Measurements from ENCODE around the gene CRB2. TPM values are rescaled to one million over a fixed set of nuclear protein-coding genes. Genes with fewer than 3 reads are reported as not detected.

CRB2 gene
- total and polyA plus RNA-seq, 2 donors (not counting 1 experiment from before 2014, with no cell fraction given), result 1.4 to 2.4 TPM

GRCh38 chr9:123318202-123318601 lies 37.8 kb upstream of the CRB2 start:
- Histone ChIP-seq H3K27ac (ENCODE audit: low read length in 2 of 2) (no peak overlapping the region), H3K4me3 (ENCODE audit: control extremely low read depth in 1 of 5, extremely low read depth in 1 of 5, insufficient read depth in 1 of 5, low read depth in 2 of 5, low read length in 4 of 5) (no peak overlapping the region), H2AFZ (ENCODE audit: insufficient read depth, low read depth, low read length, poor library complexity, severe bottlenecking) (peak overlapping the region; percentile 31), H3K4me1 (ENCODE audit: control insufficient read depth in 2 of 2, insufficient read depth in 2 of 2, low read length in 2 of 2) (peaks cover 44 to 55% of the 10 kb centered on the region in 2 donors), H4K20me1 (ENCODE audit: control insufficient read depth, insufficient read depth, low read length, poor library complexity, severe bottlenecking) (no peaks in the 10 kb centered on the region), H3K36me3 (replicated peaks in 1 of 2; ENCODE audit: control extremely low read depth in 1 of 2, control insufficient read depth in 1 of 2, extremely low read depth in 1 of 2, insufficient read depth in 2 of 2, low read length in 1 of 2) (no peaks in the 10 kb centered on the region), H3K4me2 (replicated peaks; ENCODE audit: low read depth, low read length, poor library complexity, severe bottlenecking) (peak overlapping the region; percentile 26), H3K9ac (ENCODE audit: low read length) (peak overlapping the region; percentile 9), H3K9me3 (ENCODE audit: control extremely low read depth in 1 of 3, control insufficient read depth in 2 of 3, insufficient read depth in 1 of 3, low read length in 2 of 3) (no peaks in the 10 kb centered on the region), H3K27me3 (replicated peaks in 1 of 4; ENCODE audit: control extremely low read depth in 1 of 4, control insufficient read depth in 3 of 4, insufficient read depth in 4 of 4, low read length in 3 of 4) (no peaks in the 10 kb centered on the region), H3K79me2 (ENCODE audit: control insufficient read depth, insufficient read depth, low read length) (no peaks in the 10 kb centered on the region)
- WGBS (ENCODE audit: insufficient coverage), result 40% methylated on average over 4 of the region's 7 CpGs
- no peak for DNase-seq
- ATAC-seq (ENCODE audit: low read depth), result no peak
- intact Hi-C loops (cut with micrococcal nuclease), result no loop called here
- ChIA-PET CTCF (interaction anchor here (1.1 kb wide), 1 partner anchor 13 kb away, joined by 4 read pairs; no protein-coding TSS in a partner anchor), POLR2A (interaction anchor here (1.2 to 3.4 kb wide), 3 partner anchors 20 to 110 kb away, joined by 3 to 14 read pairs (median 4); partner anchors contain the start of gene STRBP)
- H3K4me3 Mint-ChIP-seq, result peak overlapping the region; percentile 33
- peaks cover 67% of the 10 kb centered on the region for H3K4me1 Mint-ChIP-seq
- no peaks in the 10 kb centered on the region for H3K27me3 Mint-ChIP-seq
- H3K9me3 Mint-ChIP-seq (ENCODE audit: insufficient read depth), result no peaks in the 10 kb centered on the region
- peak overlapping the region; percentile 60 for H3K27ac Mint-ChIP-seq
- no peak for TF ChIP-seq CTCF (IDR thresholded peaks at IDR 0.05)
- no peak for TF ChIP-seq EZH2 (IDR thresholded peaks at IDR 0.05; ENCODE audit: borderline replicate concordance, insufficient read depth, low read depth, low read length, poor library complexity, severe bottlenecking)

GRCh38 chr9:123318961-123319421 lies 37.0 kb upstream of the CRB2 start:
- Histone ChIP-seq H3K4me2 (replicated peaks; ENCODE audit: low read depth, low read length, poor library complexity, severe bottlenecking) (no peak overlapping the region), H3K36me3 (replicated peaks in 1 of 2; ENCODE audit: control extremely low read depth in 1 of 2, control insufficient read depth in 1 of 2, extremely low read depth in 1 of 2, insufficient read depth in 2 of 2, low read length in 1 of 2) (no peaks in the 10 kb centered on the region), H4K20me1 (ENCODE audit: control insufficient read depth, insufficient read depth, low read length, poor library complexity, severe bottlenecking) (no peaks in the 10 kb centered on the region), H3K79me2 (ENCODE audit: control insufficient read depth, insufficient read depth, low read length) (no peaks in the 10 kb centered on the region), H2AFZ (ENCODE audit: insufficient read depth, low read depth, low read length, poor library complexity, severe bottlenecking) (no peak overlapping the region), H3K9ac (ENCODE audit: low read length) (no peak overlapping the region), H3K27me3 (replicated peaks in 1 of 4; ENCODE audit: control extremely low read depth in 1 of 4, control insufficient read depth in 3 of 4, insufficient read depth in 4 of 4, low read length in 3 of 4) (no peaks in the 10 kb centered on the region), H3K4me1 (ENCODE audit: control insufficient read depth in 2 of 2, insufficient read depth in 2 of 2, low read length in 2 of 2) (peaks cover 52 to 63% of the 10 kb centered on the region in 2 donors), H3K27ac (ENCODE audit: low read length in 2 of 2) (no peak overlapping the region), H3K9me3 (ENCODE audit: control extremely low read depth in 1 of 3, control insufficient read depth in 2 of 3, insufficient read depth in 1 of 3, low read length in 2 of 3) (no peaks in the 10 kb centered on the region), H3K4me3 (ENCODE audit: control extremely low read depth in 1 of 5, extremely low read depth in 1 of 5, insufficient read depth in 1 of 5, low read depth in 2 of 5, low read length in 4 of 5) (no peak overlapping the region)
- H3K27ac Mint-ChIP-seq, result peak overlapping the region; percentile 60
- ATAC-seq (ENCODE audit: low read depth) (no peak), DNase-seq (no peak)
- H3K4me1 Mint-ChIP-seq, result peaks cover 74% of the 10 kb centered on the region
- H3K9me3 Mint-ChIP-seq (ENCODE audit: insufficient read depth), result no peaks in the 10 kb centered on the region
- no peak overlapping the region for H3K4me3 Mint-ChIP-seq
- H3K27me3 Mint-ChIP-seq, result no peaks in the 10 kb centered on the region
- WGBS (ENCODE audit: insufficient coverage), result 96% methylated on average over 7 of the region's 7 CpGs
- intact Hi-C loops (cut with micrococcal nuclease), result no loop called here
- TF ChIP-seq EZH2 (IDR thresholded peaks at IDR 0.05; ENCODE audit: borderline replicate concordance, insufficient read depth, low read depth, low read length, poor library complexity, severe bottlenecking), result no peak
- TF ChIP-seq CTCF (IDR thresholded peaks at IDR 0.05), result no peak
- ChIA-PET CTCF (interaction anchor here (1.1 kb wide), 2 partner anchors 14 to 15 kb away, joined by 4 read pairs; no protein-coding TSS in a partner anchor), POLR2A (interaction anchor here (0.9 to 3.4 kb wide), 2 partner anchors 16 to 20 kb away, joined by 4 to 14 read pairs; no protein-coding TSS in a partner anchor)
